Natural killer cell (primary cell): ENCODE data around the gene SNX9. TPM values are rescaled to one million over a fixed set of nuclear protein-coding genes. Genes with fewer than 3 reads are reported as not detected.
"Not testable (repeated sequence)": the region's sequence is repeated elsewhere in the genome, so short reads cannot be mapped to it uniquely, and the experiment has no call there.

Source experiments
- ATAC-seq, 3 donors: fragments of 150-1000 bp in 2 of 3; fragments of 200-7000 bp in 1 of 3; cut with Tn5 transposase; 1 replicate in 1 of 3; 2 replicates in 2 of 3; pipeline ENCODE4 v1.10.0; 2021; ENCODE audit warnings: mild to moderate bottlenecking in 2 of 3, moderate library complexity in 2 of 3
- DNase-seq, 2 donors: peaks; one replicate each; pipeline versions ENCODE4 v3.0.0 to v3.0.0-alpha.2; 2013 to 2021; ENCODE audit warnings: mixed read lengths in 1 of 2
- H3K27ac ChIP-seq: one replicate; pipeline ENCODE4 v1.5.1; 2013; ENCODE audit warnings: mild to moderate bottlenecking, low read length
- H3K27me3 ChIP-seq: one replicate; pipeline ENCODE4 v1.6.1; 2013; ENCODE audit warnings: low read length; ENCODE audit not compliant: control insufficient read depth, insufficient read depth
- H3K36me3 ChIP-seq: one replicate; pipeline ENCODE4 v1.6.1; 2013; ENCODE audit warnings: low read length; ENCODE audit not compliant: control insufficient read depth, insufficient read depth
- H3K4me1 ChIP-seq: one replicate; pipeline ENCODE4 v1.6.1; 2013; ENCODE audit warnings: low read length; ENCODE audit not compliant: control insufficient read depth, insufficient read depth
- H3K4me3 ChIP-seq: one replicate; pipeline ENCODE4 v1.5.1; 2013; ENCODE audit warnings: low read length
- H3K9me3 ChIP-seq: one replicate; pipeline ENCODE4 v1.6.1; 2013; ENCODE audit warnings: low read length; ENCODE audit not compliant: control insufficient read depth, insufficient read depth
- H3K27ac Mint-ChIP-seq, 2 donors: one replicate each; pipeline ENCODE4 v1.8.0; 2022; ENCODE audit warnings: mild to moderate bottlenecking in 2 of 2, mixed read lengths in 2 of 2, moderate library complexity in 1 of 2
- H3K27me3 Mint-ChIP-seq, 2 donors: one replicate each; pipeline ENCODE4 v1.8.0; 2022; ENCODE audit warnings: low read depth in 2 of 2, mixed read lengths in 2 of 2
- H3K36me3 Mint-ChIP-seq: one replicate; pipeline ENCODE4 v1.8.0; 2022; ENCODE audit warnings: mixed read lengths
- H3K4me1 Mint-ChIP-seq, 2 donors: one replicate each; pipeline ENCODE4 v1.8.0; 2022; ENCODE audit warnings: mixed read lengths in 2 of 2
- H3K4me3 Mint-ChIP-seq: one replicate; pipeline ENCODE4 v1.8.0; 2022; ENCODE audit warnings: mild to moderate bottlenecking, moderate library complexity, mixed read lengths
- H3K9me3 Mint-ChIP-seq, 2 donors: one replicate each; pipeline ENCODE4 v1.8.0; 2022; ENCODE audit warnings: mixed read lengths in 2 of 2
- CTCF ChIP-seq: fragments of 200-600 bp; IDR thresholded peaks from one replicate; pipeline ENCODE4 v1.8.0; 2022; ENCODE audit warnings: antibody characterized with exemption
- WGBS: methylation state at CpG from one replicate; pipeline ENCODE4 v1.1.7; 2013; ENCODE audit warnings: missing lambda C conversion rate; ENCODE audit not compliant: insufficient coverage; 5-methylcytosine and 5-hydroxymethylcytosine counted together
- intact Hi-C: fragments of 100-400 bp; cut with micrococcal nuclease; formaldehyde crosslinking; loops from one replicate; pipeline ENCODE4 v1.14.2; 2022
- total RNA-seq, 4 donors: library from RNA; stranded (reverse); fragments of 120-200 nt in 1 of 4; gene quantifications; one replicate each; pipeline versions ENCODE4 v1.2.3 to v1.2.4, GENCODE V29; 2013 to 2022

Gene SNX9
- total RNA-seq, 3 donors from 2014 or later (not counting 1 experiment from before 2014, with no cell fraction given): 6.0 to 9.7 (median 7.3) TPM

- Mint-ChIP-seq H3K9me3 (no peaks in the 10 kb centered on the region), H3K36me3 (no peaks in the 10 kb centered on the region), H3K4me3 (no peak overlapping the region), H3K4me1 (peaks cover 12 to 15% of the 10 kb centered on the region in 2 donors), H3K27ac (no peak overlapping the region), H3K27me3 (peaks cover 2 to 29% of the 10 kb centered on the region in 2 donors)
- ATAC-seq: no peak
- Histone ChIP-seq H3K36me3 (no peaks in the 10 kb centered on the region), H3K4me3 (no peak overlapping the region), H3K4me1 (no peaks in the 10 kb centered on the region), H3K27me3 (no peaks in the 10 kb centered on the region), H3K27ac (no peak overlapping the region), H3K9me3 (no peaks in the 10 kb centered on the region)
- DNase-seq: no peak
- intact Hi-C loops: no loop called here
- no peak for TF ChIP-seq CTCF
- WGBS: 90% methylated on average over 6 of the region's 6 CpGs
These were observed 17.7 kb downstream of the SNX9 start for GRCh38 chr6:157840776-157841175.

DNA sequence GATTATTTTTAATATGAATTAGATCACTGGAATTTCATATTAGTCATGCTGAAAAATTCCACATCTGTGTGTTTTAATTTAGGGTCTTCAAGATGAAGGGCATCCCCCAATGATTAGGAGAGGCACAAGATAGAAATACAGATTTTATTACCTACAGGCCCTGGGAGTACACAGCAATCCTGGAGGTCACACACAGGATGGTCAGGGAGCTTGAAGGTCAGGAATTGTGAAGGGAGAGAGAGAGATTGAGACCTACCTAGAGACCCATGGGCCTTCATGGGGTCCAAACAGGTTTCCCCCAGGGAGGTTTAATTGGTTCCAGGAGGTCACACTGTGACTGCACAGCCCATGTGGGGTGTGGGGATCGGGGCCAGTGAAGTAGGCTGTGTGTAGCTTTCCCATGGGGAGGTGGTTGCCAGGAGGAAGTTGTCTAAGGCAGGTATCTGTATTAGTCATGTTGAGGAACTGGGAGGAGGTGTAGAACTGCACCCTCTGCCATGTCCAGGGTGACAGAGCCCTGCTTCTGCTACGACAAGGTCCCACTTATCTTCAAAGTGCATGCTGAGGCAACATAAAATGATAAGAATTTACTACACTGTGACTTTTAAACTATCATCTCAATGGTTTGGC, 18.3 kb downstream of the SNX9 start:
- DNase-seq (no peak), ATAC-seq (no peak)
- Mint-ChIP-seq H3K36me3 (no peaks in the 10 kb centered on the region), H3K4me3 (no peak overlapping the region), H3K4me1 (peaks cover 12 to 20% of the 10 kb centered on the region in 2 donors), H3K27ac (no peak overlapping the region), H3K27me3 (peaks cover 2 to 26% of the 10 kb centered on the region in 2 donors), H3K9me3 (no peaks in the 10 kb centered on the region)
- Histone ChIP-seq H3K27me3 (no peaks in the 10 kb centered on the region), H3K4me1 (no peaks in the 10 kb centered on the region), H3K9me3 (no peaks in the 10 kb centered on the region), H3K36me3 (no peaks in the 10 kb centered on the region), H3K4me3 (no peak overlapping the region), H3K27ac (no peak overlapping the region)
- no peak for TF ChIP-seq CTCF
- intact Hi-C loops: no loop called here
- 51% methylated on average over 2 of the region's 2 CpGs for WGBS

- Histone ChIP-seq H3K9me3 (no peaks in the 10 kb centered on the region), H3K4me3 (no peak overlapping the region), H3K4me1 (no peaks in the 10 kb centered on the region), H3K36me3 (no peaks in the 10 kb centered on the region), H3K27ac (no peak overlapping the region), H3K27me3 (no peaks in the 10 kb centered on the region)
- TF ChIP-seq CTCF: no peak
- H3K36me3 Mint-ChIP-seq: no peaks in the 10 kb centered on the region
- WGBS: 96% methylated on average over 4 of the region's 4 CpGs
- ATAC-seq (no peak), DNase-seq (no peak)
- no peaks in the 10 kb centered on the region for H3K9me3 Mint-ChIP-seq
- no peak overlapping the region for H3K27ac Mint-ChIP-seq
- peaks cover 2 to 23% of the 10 kb centered on the region in 2 donors for H3K27me3 Mint-ChIP-seq
- H3K4me3 Mint-ChIP-seq: no peak overlapping the region
- intact Hi-C loops: no loop called here
- peaks cover 12 to 20% of the 10 kb centered on the region in 2 donors for H3K4me1 Mint-ChIP-seq
These were observed 19.2 kb downstream of the SNX9 start for GRCh38 chr6:157842212-157842611.

DNA sequence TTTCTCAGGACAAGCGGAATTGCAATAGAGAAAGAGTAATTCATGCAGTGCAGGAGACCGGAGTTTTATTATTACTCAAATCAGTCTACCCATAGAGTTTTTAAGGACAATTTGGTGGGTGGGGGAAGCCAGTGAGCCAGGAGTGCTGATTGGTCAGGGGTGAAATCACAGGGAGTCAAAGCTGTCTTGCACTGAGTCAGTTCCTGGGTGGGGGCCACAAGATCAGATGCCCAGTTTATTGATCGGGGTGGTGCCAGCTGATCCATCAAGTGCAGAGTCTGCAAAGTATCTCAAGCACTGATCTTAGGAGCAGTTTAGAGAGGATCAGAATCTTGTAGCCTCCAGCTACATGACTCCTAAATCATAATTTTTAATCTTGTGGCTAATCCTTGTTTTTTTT, 21.1 kb downstream of the SNX9 start:
- Mint-ChIP-seq H3K4me1 (peaks cover 13 to 22% of the 10 kb centered on the region in 2 donors), H3K27me3 (peaks cover 2 to 19% of the 10 kb centered on the region in 2 donors)
- H3K36me3 ChIP-seq, intact Hi-C loops, H3K9me3 ChIP-seq, DNase-seq, H3K4me3 Mint-ChIP-seq, ATAC-seq, H3K4me3 ChIP-seq, H3K4me1 ChIP-seq, H3K9me3 Mint-ChIP-seq, H3K27ac ChIP-seq, H3K27ac Mint-ChIP-seq, H3K27me3 ChIP-seq, H3K36me3 Mint-ChIP-seq: not testable (repeated sequence)
- WGBS: 94% methylated on average over 2 of the region's 3 CpGs
